Prostate gland (tissue), 2 donors: ENCODE results near the gene ALKAL2.

Experiments
- POLR2A ChIP-seq: fragments of 450-650 bp; IDR thresholded peaks from one replicate; pipeline ENCODE4 v1.6.1; 2016; ENCODE audit warnings: antibody characterized with exemption, mild to moderate bottlenecking
- POLR2AphosphoS5 ChIP-seq: sonication (generic); formaldehyde crosslinking; IDR thresholded peaks from one replicate; pipeline ENCODE4 v1.6.1; 2017; ENCODE audit warnings: antibody characterized with exemption
- TF ChIP-seq, protein P1 (sequence below), 4 experiments: fragments of 200-600 bp in 2 of 4; fragments of 450-650 bp in 2 of 4; sonication (generic) in 2 of 4; IDR thresholded peaks; 1 replicate in 3 of 4; 2 replicates in 1 of 4; pipeline ENCODE4 v1.5.1; 2016 to 2019; ENCODE audit warnings: antibody characterized with exemption in 4 of 4, mild to moderate bottlenecking in 2 of 4, moderate library complexity in 2 of 4

DNA sequence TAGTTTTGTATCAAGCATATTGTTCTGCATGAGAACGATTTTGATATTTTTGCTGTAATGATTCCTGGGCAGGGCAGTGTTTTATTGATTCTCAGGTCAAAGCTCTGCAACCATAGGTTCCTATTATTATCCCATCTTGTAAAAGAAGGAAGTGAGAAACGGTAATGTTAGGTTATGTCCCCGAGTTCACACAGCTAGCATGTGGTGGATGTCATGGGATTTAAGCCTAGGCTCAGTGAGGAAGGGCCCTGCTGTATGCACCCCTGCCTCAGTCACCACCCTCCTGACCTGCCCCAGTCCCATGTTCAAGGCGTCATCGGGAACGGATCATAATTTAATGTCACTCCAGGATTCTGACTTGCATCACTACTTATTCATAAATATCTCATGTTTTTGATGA, 12.4 kb downstream of the ALKAL2 start:
- TF ChIP-seq, protein P1, sequence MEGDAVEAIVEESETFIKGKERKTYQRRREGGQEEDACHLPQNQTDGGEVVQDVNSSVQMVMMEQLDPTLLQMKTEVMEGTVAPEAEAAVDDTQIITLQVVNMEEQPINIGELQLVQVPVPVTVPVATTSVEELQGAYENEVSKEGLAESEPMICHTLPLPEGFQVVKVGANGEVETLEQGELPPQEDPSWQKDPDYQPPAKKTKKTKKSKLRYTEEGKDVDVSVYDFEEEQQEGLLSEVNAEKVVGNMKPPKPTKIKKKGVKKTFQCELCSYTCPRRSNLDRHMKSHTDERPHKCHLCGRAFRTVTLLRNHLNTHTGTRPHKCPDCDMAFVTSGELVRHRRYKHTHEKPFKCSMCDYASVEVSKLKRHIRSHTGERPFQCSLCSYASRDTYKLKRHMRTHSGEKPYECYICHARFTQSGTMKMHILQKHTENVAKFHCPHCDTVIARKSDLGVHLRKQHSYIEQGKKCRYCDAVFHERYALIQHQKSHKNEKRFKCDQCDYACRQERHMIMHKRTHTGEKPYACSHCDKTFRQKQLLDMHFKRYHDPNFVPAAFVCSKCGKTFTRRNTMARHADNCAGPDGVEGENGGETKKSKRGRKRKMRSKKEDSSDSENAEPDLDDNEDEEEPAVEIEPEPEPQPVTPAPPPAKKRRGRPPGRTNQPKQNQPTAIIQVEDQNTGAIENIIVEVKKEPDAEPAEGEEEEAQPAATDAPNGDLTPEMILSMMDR (IDR thresholded peaks at IDR 0.05): no peak
- no peak for TF ChIP-seq POLR2AphosphoS5
- TF ChIP-seq POLR2A: no peak
